LoVo (cell line): Measurements from ENCODE around the gene RRAGC.
A peak's percentile ranks its signal among the peaks of the same experiment; 100 is the strongest.
"Not testable (repeated sequence)": the region's sequence is repeated elsewhere in the genome, so short reads cannot be mapped to it uniquely, and the experiment has no call there.

Experiments used
- DNase-seq: peaks from one replicate; pipeline ENCODE4 v3.0.0-alpha.2; 2016; ENCODE audit warnings: low spot score

RRAGC gene

GRCh38 chr1:38852780-38853179, 6.8 kb downstream of the RRAGC start:
- DNase-seq: no peak

- no peak for DNase-seq
Observed at GRCh38 chr1:38848071-38848470, 11.5 kb downstream of the RRAGC start.

- no peak for DNase-seq
Observed at GRCh38 chr1:38846210-38846609, 13.4 kb downstream of the RRAGC start.

GRCh38 chr1:38845088-38845487, 14.5 kb downstream of the RRAGC start:
- not testable (repeated sequence) for DNase-seq

GRCh38 chr1:38840281-38840680, 19.3 kb downstream of the RRAGC start:
- DNase-seq: no peak

- no peak for DNase-seq
Observed at GRCh38 chr1:38839363-38839762, 20.2 kb downstream of the RRAGC start.

GRCh38 chr1:38836316-38836715, 23.3 kb downstream of the RRAGC start:
- DNase-seq: not testable (repeated sequence)

- DNase-seq: peak; percentile 84
Observed at GRCh38 chr1:38834937-38835827, 24.4 kb downstream of the RRAGC start.

- DNase-seq: no peak
Observed at GRCh38 chr1:38834221-38834782, 25.3 kb downstream of the RRAGC start.

GRCh38 chr1:38833146-38833545, 26.4 kb downstream of the RRAGC start:
- DNase-seq: no peak

- DNase-seq: no peak
Observed at GRCh38 chr1:38832370-38832734, 27.2 kb downstream of the RRAGC start.

GRCh38 chr1:38831731-38832369, 27.7 kb downstream of the RRAGC start:
- DNase-seq: no peak

GRCh38 chr1:38829368-38829767, 30.2 kb downstream of the RRAGC start:
- DNase-seq: no peak

GRCh38 chr1:38827318-38827717, 32.3 kb downstream of the RRAGC start:
- no peak for DNase-seq

GRCh38 chr1:38826886-38827285, 32.7 kb downstream of the RRAGC start:
- no peak for DNase-seq

- no peak for DNase-seq
Observed at GRCh38 chr1:38826262-38826661, 33.3 kb downstream of the RRAGC start.

GRCh38 chr1:38820860-38821259, 38.7 kb downstream of the RRAGC start:
- DNase-seq: no peak

GRCh38 chr1:38819516-38819915, 40.1 kb downstream of the RRAGC start:
- DNase-seq: no peak

GRCh38 chr1:38819040-38819439, 40.5 kb downstream of the RRAGC start:
- no peak for DNase-seq

GRCh38 chr1:38818175-38818976, 41.2 kb downstream of the RRAGC start:
- peak; percentile 12 for DNase-seq

- no peak for DNase-seq
Observed at GRCh38 chr1:38817267-38818174, 42.1 kb downstream of the RRAGC start.
